ENCODE results near the gene ARHGAP8. TPM values are rescaled to one million over a fixed set of nuclear protein-coding genes. Genes with fewer than 3 reads are reported as not detected.
"Not testable (repeated sequence)": the region's sequence is repeated elsewhere in the genome, so short reads cannot be mapped to it uniquely, and the experiment has no call there.

ARHGAP8 gene
- total RNA-seq, 2 experiments from 2014 or later, result 5.7 to 6.3 TPM

GRCh38 chr22:44855855-44856254 is 103.5 kb downstream of the ARHGAP8 start:
- ChIA-PET POLR2A (no interaction called here), CTCF (no interaction called here)
- intact Hi-C loops (cut with DNase I, micrococcal nuclease), result no loop called here
- no peaks in the 10 kb centered on the region for H3K4me1 ChIP-seq (ENCODE audit: insufficient read depth, low read length)
- no peaks in the 10 kb centered on the region for H3K9me3 ChIP-seq (ENCODE audit: control insufficient read depth in 1 of 2, insufficient read depth in 1 of 2, low read length in 2 of 2)
- H3K4me1 Mint-ChIP-seq (ENCODE audit: low read depth), result no peaks in the 10 kb centered on the region
- no peak overlapping the region for H3K27ac ChIP-seq (ENCODE audit: low read depth in 1 of 2, low read length in 2 of 2)
- H3K4me3 Mint-ChIP-seq, result no peak overlapping the region
- no peaks in the 10 kb centered on the region for H3K36me3 ChIP-seq (ENCODE audit: insufficient read depth, low read length)
- H3K27me3 ChIP-seq (ENCODE audit: control insufficient read depth in 1 of 2, insufficient read depth in 2 of 2, low read length in 2 of 2), result no peaks in the 10 kb centered on the region
- H3K27me3 Mint-ChIP-seq, result peaks cover 3% of the 10 kb centered on the region
- H3K27ac Mint-ChIP-seq, result no peak overlapping the region
- DNase-seq, result no peak
- H3K4me3 ChIP-seq (ENCODE audit: low read length), result no peak overlapping the region
- H3K36me3 Mint-ChIP-seq (ENCODE audit: low read depth), result no peaks in the 10 kb centered on the region
- no peak for TF ChIP-seq CTCF (IDR thresholded peaks at IDR 0.05)
- no peaks in the 10 kb centered on the region for H3K9me3 Mint-ChIP-seq
- ATAC-seq (ENCODE audit: poor library complexity), result no peak

DNA sequence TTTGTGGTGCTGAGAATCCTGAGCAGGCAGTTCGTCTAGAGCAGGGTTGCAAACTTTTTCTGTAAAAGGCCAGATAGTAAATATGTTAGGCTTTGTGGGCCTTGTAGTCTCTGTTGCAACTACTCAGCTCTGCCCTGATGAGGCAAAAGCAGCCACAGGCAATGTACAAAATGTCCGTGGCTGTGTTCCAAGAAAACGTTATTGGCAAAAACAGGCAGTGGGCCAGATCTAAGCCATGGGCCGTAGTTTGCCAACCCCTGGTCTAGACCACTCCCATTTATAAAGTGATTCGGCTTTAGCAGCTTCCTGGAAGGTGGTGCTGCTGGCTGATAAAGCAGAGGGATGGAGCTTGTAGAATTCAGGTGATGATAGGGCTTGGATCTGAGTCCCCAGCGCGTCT is 106.4 kb downstream of the ARHGAP8 start:
- H3K9me3 ChIP-seq (ENCODE audit: control insufficient read depth in 1 of 2, insufficient read depth in 1 of 2, low read length in 2 of 2); H3K27me3 ChIP-seq (ENCODE audit: control insufficient read depth in 1 of 2, insufficient read depth in 2 of 2, low read length in 2 of 2); H3K27ac ChIP-seq (ENCODE audit: low read depth in 1 of 2, low read length in 2 of 2); H3K4me1 ChIP-seq (ENCODE audit: insufficient read depth, low read length); H3K4me3 Mint-ChIP-seq; DNase-seq; H3K27me3 Mint-ChIP-seq; H3K36me3 Mint-ChIP-seq (ENCODE audit: low read depth); intact Hi-C loops (cut with DNase I, micrococcal nuclease); POLR2A ChIA-PET; H3K36me3 ChIP-seq (ENCODE audit: insufficient read depth, low read length); H3K9me3 Mint-ChIP-seq; ATAC-seq (ENCODE audit: poor library complexity); CTCF ChIA-PET; H3K27ac Mint-ChIP-seq; H3K4me1 Mint-ChIP-seq (ENCODE audit: low read depth); H3K4me3 ChIP-seq (ENCODE audit: low read length): not testable (repeated sequence)

GRCh38 chr22:44859641-44860040 is 107.3 kb downstream of the ARHGAP8 start:
- Histone ChIP-seq H3K27me3 (ENCODE audit: control insufficient read depth in 1 of 2, insufficient read depth in 2 of 2, low read length in 2 of 2) (no peaks in the 10 kb centered on the region), H3K4me1 (ENCODE audit: insufficient read depth, low read length) (no peaks in the 10 kb centered on the region), H3K27ac (ENCODE audit: low read depth in 1 of 2, low read length in 2 of 2) (no peak overlapping the region), H3K4me3 (ENCODE audit: low read length) (no peak overlapping the region), H3K9me3 (ENCODE audit: control insufficient read depth in 1 of 2, insufficient read depth in 1 of 2, low read length in 2 of 2) (no peaks in the 10 kb centered on the region), H3K36me3 (ENCODE audit: insufficient read depth, low read length) (no peaks in the 10 kb centered on the region)
- no peak for DNase-seq
- H3K27ac Mint-ChIP-seq, result no peak overlapping the region
- ChIA-PET CTCF (no interaction called here), POLR2A (no interaction called here)
- no peaks in the 10 kb centered on the region for H3K4me1 Mint-ChIP-seq (ENCODE audit: low read depth)
- TF ChIP-seq CTCF (IDR thresholded peaks at IDR 0.05), result no peak
- H3K9me3 Mint-ChIP-seq, result no peaks in the 10 kb centered on the region
- no peak overlapping the region for H3K4me3 Mint-ChIP-seq
- no peaks in the 10 kb centered on the region for H3K36me3 Mint-ChIP-seq (ENCODE audit: low read depth)
- peaks cover 3% of the 10 kb centered on the region for H3K27me3 Mint-ChIP-seq
- intact Hi-C loops (cut with DNase I, micrococcal nuclease), result no loop called here
- no peak for ATAC-seq (ENCODE audit: poor library complexity)

- ATAC-seq (ENCODE audit: poor library complexity), result no peak
- H3K36me3 ChIP-seq (ENCODE audit: insufficient read depth, low read length), result no peaks in the 10 kb centered on the region
- intact Hi-C loops (cut with DNase I, micrococcal nuclease), result no loop called here
- no peaks in the 10 kb centered on the region for H3K4me1 ChIP-seq (ENCODE audit: insufficient read depth, low read length)
- H3K27me3 ChIP-seq (ENCODE audit: control insufficient read depth in 1 of 2, insufficient read depth in 2 of 2, low read length in 2 of 2), result no peaks in the 10 kb centered on the region
- TF ChIP-seq CTCF (IDR thresholded peaks at IDR 0.05), result no peak
- Mint-ChIP-seq H3K4me1 (ENCODE audit: low read depth) (no peaks in the 10 kb centered on the region), H3K27ac (no peak overlapping the region), H3K4me3 (no peak overlapping the region), H3K36me3 (ENCODE audit: low read depth) (no peaks in the 10 kb centered on the region), H3K27me3 (peaks cover 3% of the 10 kb centered on the region), H3K9me3 (no peaks in the 10 kb centered on the region)
- DNase-seq, result no peak
- no peak overlapping the region for H3K4me3 ChIP-seq (ENCODE audit: low read length)
- H3K27ac ChIP-seq (ENCODE audit: low read depth in 1 of 2, low read length in 2 of 2), result no peak overlapping the region
- ChIA-PET CTCF (no interaction called here), POLR2A (no interaction called here)
- H3K9me3 ChIP-seq (ENCODE audit: control insufficient read depth in 1 of 2, insufficient read depth in 1 of 2, low read length in 2 of 2), result no peaks in the 10 kb centered on the region
Measured at GRCh38 chr22:44860311-44860710, 107.9 kb downstream of the ARHGAP8 start.
